Aorta (tissue), 4 donors: ENCODE data around the gene KANSL3. TPM values are rescaled to one million over a fixed set of nuclear protein-coding genes. Genes with fewer than 3 reads are reported as not detected.

ENCODE experiments used
- polyA plus RNA-seq, 2 donors: library from polyadenylated mRNA; stranded (reverse); fragments of 200-250 nt; gene quantifications; one replicate each; pipeline ENCODE4 v1.2.3, GENCODE V29; 2013
- total RNA-seq, 2 donors: library from RNA; stranded (reverse); fragmentation: NEBNext Ultra II Directional; extraction: Animal tissue kit (Norgen Biotek cat#: 25700); gene quantifications; one replicate each; pipeline ENCODE4 v1.2.1, GENCODE V29; 2021
- donor health status: healthy with polysubstance abuse.
- donor health status: Bipolar disorder and iron deficiency.
- donor health status: DM: no; HTN: no; CAD: no.
- donor health status: DM: yes; HTN: yes; CAD: no.

The KANSL3 gene
- total and polyA plus RNA-seq, 4 donors = 15.4 to 63.0 (median 40.8) TPM

Other genes starting within 250 kb of the KANSL3 start
- gene NEURL3, start 133.0 kb downstream of the KANSL3 start, total RNA-seq = under 1 TPM in 1 of 2 donors, not detected in 1; 0.33 TPM
- under 1 TPM in 1 of 2 donors, not detected in 1; 0.75 TPM for gene NEURL3, start 133.0 kb downstream of the KANSL3 start, polyA plus RNA-seq
- gene ARID5A, start 101.6 kb downstream of the KANSL3 start, total RNA-seq = 100 to 1,000 TPM; 107 to 257 TPM
- gene ARID5A, start 101.6 kb downstream of the KANSL3 start, polyA plus RNA-seq = 100 to 1,000 TPM in 1 of 2 donors, 10 to 100 TPM in 1; 51.5 to 264 TPM
- gene FER1L5, start 4.5 kb upstream of the KANSL3 start, total RNA-seq = under 1 TPM; 0.10 to 0.42 TPM
- gene FER1L5, start 4.5 kb upstream of the KANSL3 start, polyA plus RNA-seq = under 1 TPM in 1 of 2 donors, not detected in 1; 0.05 TPM
- gene LMAN2L, start 101.8 kb upstream of the KANSL3 start, total RNA-seq = 10 to 100 TPM; 11.3 to 15.7 TPM
- 10 to 100 TPM in 1 of 2 donors, 1 to 10 TPM in 1; 5.1 to 12.9 TPM for gene LMAN2L, start 101.8 kb upstream of the KANSL3 start, polyA plus RNA-seq
- gene CNNM4, start 122.6 kb upstream of the KANSL3 start, total RNA-seq = 1 to 10 TPM; 7.8 to 8.1 TPM
- 1 to 10 TPM; 2.3 to 4.2 TPM for gene CNNM4, start 122.6 kb upstream of the KANSL3 start, polyA plus RNA-seq
- 10 to 100 TPM; 11.1 to 16.8 TPM for gene CNNM3, start 178.0 kb upstream of the KANSL3 start, total RNA-seq
- gene CNNM3, start 178.0 kb upstream of the KANSL3 start, polyA plus RNA-seq = 10 to 100 TPM in 1 of 2 donors, 1 to 10 TPM in 1; 2.9 to 10.2 TPM
- gene ANKRD23, start 205.7 kb upstream of the KANSL3 start, total RNA-seq = 1 to 10 TPM; 4.6 to 5.4 TPM
- gene ANKRD23, start 205.7 kb upstream of the KANSL3 start, polyA plus RNA-seq = 1 to 10 TPM in 1 of 2 donors, not detected in 1; 5.3 TPM
- 10 to 100 TPM in 1 of 2 donors, 1 to 10 TPM in 1; 10.0 to 12.7 TPM for gene ANKRD39, start 219.7 kb upstream of the KANSL3 start, total RNA-seq
- 10 to 100 TPM; 14.0 to 20.5 TPM for gene ANKRD39, start 219.7 kb upstream of the KANSL3 start, polyA plus RNA-seq
- 10 to 100 TPM; 49.6 to 55.6 TPM for gene SEMA4C, start 231.8 kb upstream of the KANSL3 start, total RNA-seq
- 10 to 100 TPM in 1 of 2 donors, 1 to 10 TPM in 1; 6.1 to 38.8 TPM for gene SEMA4C, start 231.8 kb upstream of the KANSL3 start, polyA plus RNA-seq